ENCODE measurements around the gene CLBA1.

- TF ChIP-seq CTCF (conservative IDR thresholded peaks at IDR 0.05; ENCODE audit: low read depth, low read length) (no peak), EZH2 (IDR thresholded peaks at IDR 0.05; ENCODE audit: borderline replicate concordance, low read depth, low read length, poor library complexity, severe bottlenecking) (no peak)
Measured at GRCh38 chr14:105042813-105043212, 57.2 kb downstream of the CLBA1 start.

All from A673 (cell line).